GM18519 (cell line): ENCODE data around the gene TMEM232.

ENCODE experiments used
- ATAC-seq: cut with Tn5 transposase; IDR thresholded peaks from one replicate; pipeline ENCODE4 v1.9.1; 2021; ENCODE audit warnings: mild to moderate bottlenecking, moderate library complexity; ENCODE audit not compliant: unreplicated experiment, low FRiP score

The TMEM232 gene

GRCh38 chr5:110439296-110439695 lies 287.2 kb downstream of the TMEM232 start:
- ATAC-seq: no peak

- no peak for ATAC-seq
Measured at GRCh38 chr5:110435207-110435606, 291.3 kb downstream of the TMEM232 start.

GRCh38 chr5:110431603-110432002 lies 294.9 kb downstream of the TMEM232 start:
- no peak for ATAC-seq

GRCh38 chr5:110414360-110414759 lies 312.1 kb downstream of the TMEM232 start:
- no peak for ATAC-seq

GRCh38 chr5:110413856-110414255 lies 312.6 kb downstream of the TMEM232 start:
- no peak for ATAC-seq

GRCh38 chr5:110409571-110409970 lies 316.9 kb downstream of the TMEM232 start:
- ATAC-seq: no peak

- ATAC-seq: no peak
Measured at GRCh38 chr5:110402562-110402961, 323.9 kb downstream of the TMEM232 start.

- no peak for ATAC-seq
Measured at GRCh38 chr5:110401881-110402280, 324.6 kb downstream of the TMEM232 start.

- ATAC-seq: no peak
Measured at GRCh38 chr5:110398951-110399350, 327.5 kb downstream of the TMEM232 start.

GRCh38 chr5:110397281-110397680 lies 329.2 kb downstream of the TMEM232 start:
- no peak for ATAC-seq

GRCh38 chr5:110386782-110387181 lies 339.7 kb downstream of the TMEM232 start:
- no peak for ATAC-seq

- no peak for ATAC-seq
Measured at GRCh38 chr5:110383231-110383630, 343.2 kb downstream of the TMEM232 start.

- ATAC-seq: no peak
Measured at GRCh38 chr5:110377943-110378342, 348.5 kb downstream of the TMEM232 start.

- ATAC-seq: no peak
Measured at GRCh38 chr5:110377361-110377760, 349.1 kb downstream of the TMEM232 start.

- no peak for ATAC-seq
Measured at GRCh38 chr5:110376281-110376951, 350.1 kb downstream of the TMEM232 start.

GRCh38 chr5:110371725-110372041 lies 354.8 kb downstream of the TMEM232 start:
- peak; percentile 90 for ATAC-seq

- peak; percentile 34 for ATAC-seq
Measured at GRCh38 chr5:110371011-110371724, 355.3 kb downstream of the TMEM232 start.
